Breast epithelium (tissue), 3 donors: Measurements from ENCODE around the gene DRC3.

Source experiments
- CTCF ChIP-seq, 3 donors: fragments of 450-650 bp; IDR thresholded peaks; one replicate each; pipeline ENCODE4 v1.5.1; 2016 to 2017; ENCODE audit warnings: antibody characterized with exemption in 3 of 3, mild to moderate bottlenecking in 3 of 3, moderate library complexity in 3 of 3
- POLR2A ChIP-seq: fragments of 450-650 bp; IDR thresholded peaks from one replicate; pipeline ENCODE4 v1.6.1; 2016; ENCODE audit warnings: antibody characterized with exemption, mild to moderate bottlenecking, moderate library complexity
- POLR2AphosphoS5 ChIP-seq, 3 donors: sonication (generic); formaldehyde crosslinking; IDR thresholded peaks; one replicate each; pipeline ENCODE4 v1.6.1; 2017; ENCODE audit warnings: antibody characterized with exemption in 3 of 3

GRCh38 chr17:18065546-18065945 is 92.9 kb downstream of the DRC3 start:
- TF ChIP-seq CTCF (IDR thresholded peaks at IDR 0.05) (no peak), POLR2AphosphoS5 (IDR thresholded peaks at IDR 0.05) (no peak), POLR2A (no peak)
